Measurements from ENCODE around the gene CDC42. TPM values are rescaled to one million over a fixed set of nuclear protein-coding genes. Genes with fewer than 3 reads are reported as not detected.

CDC42 gene
- total RNA-seq, 1 experiment from 2014 or later = 245 TPM

GRCh38 chr1:22115286-22115685 lies 62.8 kb downstream of the CDC42 start:
- H3K4me1 ChIP-seq (ENCODE audit: insufficient read depth, low read length) = no peaks in the 10 kb centered on the region
- no peaks in the 10 kb centered on the region for H3K9me2 ChIP-seq (replicated peaks; ENCODE audit: low read length)
- no peaks in the 10 kb centered on the region for H3F3A ChIP-seq (ENCODE audit: low read length, unreplicated experiment)
- no peaks in the 10 kb centered on the region for H3K79me2 ChIP-seq (ENCODE audit: low read length)
- H3K9ac ChIP-seq (ENCODE audit: low read length) = no peak overlapping the region
- no peak overlapping the region for H3K4me2 ChIP-seq (ENCODE audit: low read length)
- CTCF ChIA-PET = no interaction called here
- TF ChIP-seq, protein P1, sequence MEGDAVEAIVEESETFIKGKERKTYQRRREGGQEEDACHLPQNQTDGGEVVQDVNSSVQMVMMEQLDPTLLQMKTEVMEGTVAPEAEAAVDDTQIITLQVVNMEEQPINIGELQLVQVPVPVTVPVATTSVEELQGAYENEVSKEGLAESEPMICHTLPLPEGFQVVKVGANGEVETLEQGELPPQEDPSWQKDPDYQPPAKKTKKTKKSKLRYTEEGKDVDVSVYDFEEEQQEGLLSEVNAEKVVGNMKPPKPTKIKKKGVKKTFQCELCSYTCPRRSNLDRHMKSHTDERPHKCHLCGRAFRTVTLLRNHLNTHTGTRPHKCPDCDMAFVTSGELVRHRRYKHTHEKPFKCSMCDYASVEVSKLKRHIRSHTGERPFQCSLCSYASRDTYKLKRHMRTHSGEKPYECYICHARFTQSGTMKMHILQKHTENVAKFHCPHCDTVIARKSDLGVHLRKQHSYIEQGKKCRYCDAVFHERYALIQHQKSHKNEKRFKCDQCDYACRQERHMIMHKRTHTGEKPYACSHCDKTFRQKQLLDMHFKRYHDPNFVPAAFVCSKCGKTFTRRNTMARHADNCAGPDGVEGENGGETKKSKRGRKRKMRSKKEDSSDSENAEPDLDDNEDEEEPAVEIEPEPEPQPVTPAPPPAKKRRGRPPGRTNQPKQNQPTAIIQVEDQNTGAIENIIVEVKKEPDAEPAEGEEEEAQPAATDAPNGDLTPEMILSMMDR (conservative IDR thresholded peaks at IDR 0.05; ENCODE audit: low read depth, low read length) = no peak
- no peak for TF ChIP-seq EZH2 (IDR thresholded peaks at IDR 0.05; ENCODE audit: low read length, unreplicated experiment)
- no peak for TF ChIP-seq EZH2phosphoT487 (IDR thresholded peaks at IDR 0.05; ENCODE audit: borderline replicate concordance, low read length)
- intact Hi-C loops (cut with micrococcal nuclease) = no loop called here
- POLR2A ChIA-PET (ENCODE audit: unreplicated experiment) = no interaction called here
- H3K27me3 ChIP-seq (ENCODE audit: low read length) = no peaks in the 10 kb centered on the region
- H4K20me1 ChIP-seq (ENCODE audit: low read length) = no peaks in the 10 kb centered on the region
- H3K27ac ChIP-seq (ENCODE audit: low read length) = no peak overlapping the region
- ATAC-seq = no peak
- no peaks in the 10 kb centered on the region for H3K9me3 ChIP-seq (ENCODE audit: low read length)
- no peak for DNase-seq
- H3K4me3 ChIP-seq (ENCODE audit: low read length) = no peak overlapping the region
- H3K36me3 ChIP-seq (ENCODE audit: low read depth, low read length) = no peaks in the 10 kb centered on the region; the same call in 1 of the 2 replicates
- H2AFZ ChIP-seq (ENCODE audit: low read length) = no peak overlapping the region
- no TSS peak for BruUV-seq (replicated peaks)

DNA sequence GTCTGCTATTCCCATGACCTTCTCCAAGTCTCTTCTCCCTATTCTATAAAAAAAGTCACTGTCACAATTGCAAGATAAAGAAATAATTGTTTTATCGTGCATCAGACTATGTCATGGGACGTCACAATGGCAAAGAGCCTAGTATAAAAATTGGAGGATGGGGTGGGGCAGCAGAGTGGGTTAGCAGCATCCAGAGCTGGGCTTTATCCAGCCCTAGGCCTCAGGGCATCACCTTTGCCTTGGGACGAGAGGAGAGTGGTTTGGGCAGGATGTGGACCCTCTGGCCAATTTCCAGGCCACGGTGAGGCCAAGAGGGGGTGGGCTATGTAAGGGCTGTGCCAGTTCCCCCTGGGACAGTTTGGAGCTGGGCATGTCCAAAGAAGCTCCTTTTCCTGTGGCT lies 64.7 kb downstream of the CDC42 start:
- no peaks in the 10 kb centered on the region; the same call in 1 of the 2 replicates for H3K36me3 ChIP-seq (ENCODE audit: low read depth, low read length)
- CTCF ChIA-PET = no interaction called here
- DNase-seq (no peak), ATAC-seq (no peak)
- no peaks in the 10 kb centered on the region for H3K9me2 ChIP-seq (replicated peaks; ENCODE audit: low read length)
- no peaks in the 10 kb centered on the region for H3K27me3 ChIP-seq (ENCODE audit: low read length)
- TF ChIP-seq, protein P1 (conservative IDR thresholded peaks at IDR 0.05; ENCODE audit: low read depth, low read length) = no peak
- no peak for TF ChIP-seq EZH2phosphoT487 (IDR thresholded peaks at IDR 0.05; ENCODE audit: borderline replicate concordance, low read length)
- no peak for TF ChIP-seq EZH2 (IDR thresholded peaks at IDR 0.05; ENCODE audit: low read length, unreplicated experiment)
- H3K9me3 ChIP-seq (ENCODE audit: low read length) = no peaks in the 10 kb centered on the region
- no peak overlapping the region for H2AFZ ChIP-seq (ENCODE audit: low read length)
- no peaks in the 10 kb centered on the region for H4K20me1 ChIP-seq (ENCODE audit: low read length)
- H3K9ac ChIP-seq (ENCODE audit: low read length) = no peak overlapping the region
- H3K4me2 ChIP-seq (ENCODE audit: low read length) = no peak overlapping the region
- no peaks in the 10 kb centered on the region for H3F3A ChIP-seq (ENCODE audit: low read length, unreplicated experiment)
- intact Hi-C loops (cut with micrococcal nuclease) = no loop called here
- H3K79me2 ChIP-seq (ENCODE audit: low read length) = no peaks in the 10 kb centered on the region
- H3K4me1 ChIP-seq (ENCODE audit: insufficient read depth, low read length) = no peaks in the 10 kb centered on the region
- BruUV-seq (replicated peaks) = no TSS peak
- no peak overlapping the region for H3K27ac ChIP-seq (ENCODE audit: low read length)
- POLR2A ChIA-PET (ENCODE audit: unreplicated experiment) = interaction anchor here (0.5 to 0.7 kb wide), 2 partner anchors 25 to 333 kb away, joined by 4 to 6 read pairs; no protein-coding TSS in a partner anchor
- no peak overlapping the region for H3K4me3 ChIP-seq (ENCODE audit: low read length)

- H2AFZ ChIP-seq (ENCODE audit: low read length) = no peak overlapping the region
- intact Hi-C loops (cut with micrococcal nuclease) = no loop called here
- no peaks in the 10 kb centered on the region for H3F3A ChIP-seq (ENCODE audit: low read length, unreplicated experiment)
- no peaks in the 10 kb centered on the region; the same call in 1 of the 2 replicates for H3K36me3 ChIP-seq (ENCODE audit: low read depth, low read length)
- no peak overlapping the region for H3K9ac ChIP-seq (ENCODE audit: low read length)
- no peaks in the 10 kb centered on the region for H3K4me1 ChIP-seq (ENCODE audit: insufficient read depth, low read length)
- no peak for ATAC-seq
- no peaks in the 10 kb centered on the region for H3K9me3 ChIP-seq (ENCODE audit: low read length)
- CTCF ChIA-PET = no interaction called here
- no TSS peak for BruUV-seq (replicated peaks)
- H3K4me3 ChIP-seq (ENCODE audit: low read length) = no peak overlapping the region
- H4K20me1 ChIP-seq (ENCODE audit: low read length) = no peaks in the 10 kb centered on the region
- H3K27ac ChIP-seq (ENCODE audit: low read length) = no peak overlapping the region
- H3K79me2 ChIP-seq (ENCODE audit: low read length) = no peaks in the 10 kb centered on the region
- no peak for DNase-seq
- no peaks in the 10 kb centered on the region for H3K27me3 ChIP-seq (ENCODE audit: low read length)
- H3K4me2 ChIP-seq (ENCODE audit: low read length) = no peak overlapping the region
- H3K9me2 ChIP-seq (replicated peaks; ENCODE audit: low read length) = no peaks in the 10 kb centered on the region
- no peak for TF ChIP-seq EZH2 (IDR thresholded peaks at IDR 0.05; ENCODE audit: low read length, unreplicated experiment)
- TF ChIP-seq, protein P1 (conservative IDR thresholded peaks at IDR 0.05; ENCODE audit: low read depth, low read length) = no peak
- TF ChIP-seq EZH2phosphoT487 (IDR thresholded peaks at IDR 0.05; ENCODE audit: borderline replicate concordance, low read length) = no peak
- POLR2A ChIA-PET (ENCODE audit: unreplicated experiment) = interaction anchor here (0.5 to 0.7 kb wide), 2 partner anchors 25 to 334 kb away, joined by 4 to 6 read pairs; no protein-coding TSS in a partner anchor
These were observed 65.3 kb downstream of the CDC42 start for GRCh38 chr1:22117851-22118250.
